GM12878 (cell line): ENCODE data around the gene TRIP12. TPM values are rescaled to one million over a fixed set of nuclear protein-coding genes. Genes with fewer than 3 reads are reported as not detected.
"Not testable (repeated sequence)": the region's sequence is repeated elsewhere in the genome, so short reads cannot be mapped to it uniquely, and the experiment has no call there.

Experiments used
- ATAC-seq: fragments of 200-7000 bp; cut with Tn5 transposase; 3 replicates; pipeline ENCODE4 v1.9.1; 2020; ENCODE audit warnings: mild to moderate bottlenecking, moderate library complexity
- BruUV-seq: library from RNA; stranded (reverse); fragments of 400-500 nt; replicated peaks from 2 replicates; lab custom pipeline; 2021; lab: Mats Ljungman, UMichigan
- CTCF ChIA-PET: fragments of 300-600 bp; sonication (Branson Sonifier 250); formaldehyde crosslinking; extraction: SDS; loops from one replicate; lab custom pipeline; 2021; ENCODE audit warnings: inconsistent platforms; lab: Yijun Ruan, JAX
- POLR2A ChIA-PET: fragments of 350-600 bp; formaldehyde crosslinking; extraction: SDS; loops from one replicate; lab custom pipeline; 2021; ENCODE audit warnings: inconsistent platforms; lab: Charles Lee
- RAD21 ChIA-PET: fragments of 300-600 bp; sonication (Branson Sonifier 250); formaldehyde crosslinking; loops from one replicate; lab custom pipeline; 2023; ENCODE audit warnings: antibody characterized with exemption; ENCODE audit not compliant: unreplicated experiment; lab: Charles Lee
- SMC1A ChIA-PET: fragments of 300-600 bp; sonication (Branson Sonifier 250); formaldehyde crosslinking; loops from one replicate; lab custom pipeline; 2023; ENCODE audit not compliant: unreplicated experiment, uncharacterized antibody; lab: Charles Lee
- DNase-seq: peaks from one replicate; pipeline ENCODE4 v3.0.0-alpha.2; 2011; ENCODE audit warnings: low read depth, low spot score
- FAIRE-seq: peaks from 3 replicates; lab custom pipeline; 2011; peaks lifted over from hg19 to GRCh38; lab: Jason Lieb, UNC
- H2AFZ ChIP-seq: 2 replicates; pipeline ENCODE4 v1.6.0; 2011; ENCODE audit warnings: low read depth, low read length, control low read depth; ENCODE audit not compliant: control insufficient read depth
- H3K27ac ChIP-seq: 2 replicates; pipeline ENCODE4 v1.5.1; 2011; ENCODE audit warnings: control low read depth; ENCODE audit not compliant: control insufficient read depth, insufficient read depth
- H3K27me3 ChIP-seq, 2 experiments: replicated peaks in 1 of 2; 2 replicates each; pipeline versions ENCODE4 v1.6.0 to v1.6.1; 2011; ENCODE audit warnings: low read length in 1 of 2; ENCODE audit not compliant: control insufficient read depth in 2 of 2, insufficient read depth in 2 of 2
- H3K36me3 ChIP-seq, 2 experiments: 2 replicates each; pipeline ENCODE4 v1.5.1; 2011; ENCODE audit warnings: low read length in 1 of 2; ENCODE audit not compliant: control insufficient read depth in 2 of 2, insufficient read depth in 2 of 2
- H3K4me1 ChIP-seq: 2 replicates; pipeline ENCODE4 v1.6.1; 2011; ENCODE audit warnings: mild to moderate bottlenecking, low read length, moderate library complexity, mixed read lengths; ENCODE audit not compliant: control insufficient read depth, insufficient read depth
- H3K4me2 ChIP-seq: 2 replicates; pipeline ENCODE4 v1.6.0; 2011; ENCODE audit warnings: control low read depth; ENCODE audit not compliant: control insufficient read depth, insufficient read depth
- H3K4me3 ChIP-seq: fragments of 200-600 bp; sonication (generic); 2 replicates; pipeline ENCODE4 v1.5.1; 2016
- H3K79me2 ChIP-seq: 2 replicates; pipeline ENCODE4 v1.6.0; 2011; ENCODE audit warnings: low read length; ENCODE audit not compliant: control insufficient read depth, insufficient read depth
- H3K9ac ChIP-seq: 2 replicates; pipeline ENCODE4 v1.8.0; 2011; ENCODE audit warnings: low read length, control low read depth, mixed read lengths; ENCODE audit not compliant: control insufficient read depth, insufficient read depth
- H3K9me3 ChIP-seq: replicated peaks from 3 replicates; pipeline ENCODE4 v1.5.1; 2011; ENCODE audit warnings: mild to moderate bottlenecking, low read length; ENCODE audit not compliant: control insufficient read depth, insufficient read depth
- H4K20me1 ChIP-seq: 2 replicates; pipeline ENCODE4 v1.6.0; 2011; ENCODE audit not compliant: control insufficient read depth, insufficient read depth
- CEBPB ChIP-seq, 2 experiments: fragments of 150-350 bp in 1 of 2; IDR thresholded peaks; 2 replicates each; pipeline ENCODE4 v1.6.1; 2012 to 2014; ENCODE audit warnings: low read depth in 2 of 2, low read length in 2 of 2, borderline replicate concordance in 1 of 2, inconsistent platforms in 1 of 2
- IKZF1 ChIP-seq: fragments of 450-650 bp; conservative IDR thresholded peaks from 2 replicates; pipeline ENCODE4 v1.6.1; 2017; ENCODE audit warnings: antibody characterized with exemption, mild to moderate bottlenecking
- MTA3 ChIP-seq: IDR thresholded peaks from 2 replicates; pipeline ENCODE4 v1.6.1; 2012; ENCODE audit warnings: low read length, inconsistent platforms, borderline replicate concordance
- MXI1 ChIP-seq: fragments of 150-350 bp; IDR thresholded peaks from 2 replicates; pipeline ENCODE4 v1.6.1; 2011; ENCODE audit warnings: low read depth, mild to moderate bottlenecking, inconsistent platforms, low read length, improper control_type of control experiment
- POLR2AphosphoS2 ChIP-seq: IDR thresholded peaks from 2 replicates; pipeline ENCODE4 v1.6.1; 2011; ENCODE audit warnings: low read depth, mild to moderate bottlenecking, low read length, improper control_type of control experiment, moderate library complexity
- USF1 ChIP-seq: IDR thresholded peaks from 2 replicates; pipeline ENCODE4 v1.6.1; 2011; ENCODE audit warnings: borderline replicate concordance, low read depth, mild to moderate bottlenecking, moderate library complexity, mixed read lengths, low read length; ENCODE audit not compliant: insufficient read depth; ENCODE audit errors: extremely low read length
- WGBS: methylation state at CpG from one replicate; pipeline ENCODE4 v1.1.6; 2016; ENCODE audit warnings: low lambda C conversion rate; ENCODE audit not compliant: insufficient replicate concordance, insufficient coverage; ENCODE audit errors: missing lambda C conversion rate; 5-methylcytosine and 5-hydroxymethylcytosine counted together
- in situ Hi-C: fragments of 300-500 bp; cut with MboI; formaldehyde crosslinking; loops from 9 replicates; pipeline ENCODE4 v1.14.3; 2018; ENCODE audit warnings: mixed read lengths
- intact Hi-C: fragments of 100-400 bp; cut with micrococcal nuclease; formaldehyde crosslinking; loops from one replicate; pipeline ENCODE4 v1.14.2; 2022; ENCODE audit not compliant: unreplicated experiment
- polyA plus RNA-seq, 11 experiments: library from polyadenylated mRNA; depleted of rRNA in 4 of 11; unstranded in 6 of 11; stranded (reverse) in 5 of 11; fragments of >200 nt; fragmentation: Nextera tagmentation in 4 of 11; fragmentation: Illumina TruSeq in 1 of 11; extraction: Ambion mirVana in 4 of 11; extraction: Trizol in 1 of 11; gene quantifications; 1 replicate in 1 of 11; 2 replicates in 10 of 11; pipeline versions ENCODE4 v1.2.1 to v1.2.3, GENCODE V29; 2011 to 2016; ENCODE audit warnings: inconsistent platforms in 2 of 11, missing spikeins in 2 of 11, low read depth in 1 of 11
- total RNA-seq, 4 experiments: library from RNA; depleted of rRNA in 3 of 4; stranded (reverse); fragments of >200 nt in 3 of 4; fragmentation: Illumina TruSeq in 1 of 4; extraction: Trizol in 1 of 4; gene quantifications; 2 replicates each; pipeline versions ENCODE4 v1.2.1 to v1.2.3, GENCODE V29; 2013 to 2021

Gene TRIP12
- total and polyA plus RNA-seq, 10 of the 15 experiments (the other 5 are each of a cell fraction or from before 2014, with no cell fraction given) = 23.1 to 207 (median 97.0) TPM

GRCh38 chr2:229723192-229723591 is 198.6 kb downstream of the TRIP12 start:
- RAD21 ChIA-PET, H3K4me3 ChIP-seq, ATAC-seq, H4K20me1 ChIP-seq, in situ Hi-C loops, BruUV-seq, H3K27me3 ChIP-seq, DNase-seq, H3K27ac ChIP-seq, H3K4me1 ChIP-seq, H3K79me2 ChIP-seq, H3K36me3 ChIP-seq, intact Hi-C loops, H3K4me2 ChIP-seq, H2AFZ ChIP-seq, POLR2A ChIA-PET, H3K9me3 ChIP-seq, SMC1A ChIA-PET, H3K9ac ChIP-seq, FAIRE-seq: not testable (repeated sequence)
- CTCF ChIA-PET = interaction anchor here (0.9 kb wide), 1 partner anchor 13 kb away, joined by 5 read pairs; no protein-coding TSS in a partner anchor
- WGBS = 56% methylated on average over 3 of the region's 3 CpGs

- intact Hi-C loops (no loop called here), in situ Hi-C loops (no loop called here)
- no TSS peak for BruUV-seq
- ChIA-PET RAD21 (no interaction called here), CTCF (interaction anchor here (0.6 kb wide), 1 partner anchor 54 kb away, joined by 3 read pairs; no protein-coding TSS in a partner anchor), SMC1A (no interaction called here), POLR2A (no interaction called here)
- peaks cover 1 to 16% of the 10 kb centered on the region in 2 experiments for H3K27me3 ChIP-seq
- no peaks in the 10 kb centered on the region for H3K4me1 ChIP-seq
- DNase-seq (no peak), FAIRE-seq (no peak), ATAC-seq (no peak)
- no peak overlapping the region for H2AFZ ChIP-seq
- no peaks in the 10 kb centered on the region for H3K36me3 ChIP-seq
- no peak overlapping the region for H3K27ac ChIP-seq
- no peak overlapping the region for H3K4me3 ChIP-seq
- no peak for TF ChIP-seq IKZF1
- TF ChIP-seq MXI1 = no peak
- TF ChIP-seq POLR2AphosphoS2 = no peak
- no peak for TF ChIP-seq CEBPB (IDR thresholded peaks at IDR 0.05; ENCODE audit: borderline replicate concordance in 1 of 2, low read depth in 2 of 2, low read length in 2 of 2)
- no peak for TF ChIP-seq MTA3
- TF ChIP-seq USF1 = no peak
- no peak overlapping the region for H3K9ac ChIP-seq
- no peak overlapping the region for H3K4me2 ChIP-seq
- 35% methylated on average over 3 of the region's 3 CpGs for WGBS
- H3K9me3 ChIP-seq = no peaks in the 10 kb centered on the region
- H3K79me2 ChIP-seq = no peaks in the 10 kb centered on the region
- H4K20me1 ChIP-seq = no peaks in the 10 kb centered on the region
Measured at GRCh38 chr2:229719926-229720647, 201.7 kb downstream of the TRIP12 start.
